Gastrocnemius medialis (tissue), 4 donors: ENCODE data around the gene SPRR2F.

ENCODE experiments used
- POLR2A ChIP-seq, 2 donors: fragments of 450-650 bp; IDR thresholded peaks; one replicate each; pipeline ENCODE4 v1.6.1; 2017; ENCODE audit warnings: antibody characterized with exemption in 2 of 2, mild to moderate bottlenecking in 2 of 2, moderate library complexity in 2 of 2
- TF ChIP-seq, protein P1 (sequence below), 5 experiments: fragments of 450-650 bp in 3 of 5; fragments of 200-600 bp in 2 of 5; sonication (generic) in 2 of 5; IDR thresholded peaks in 4 of 5; conservative IDR thresholded peaks in 1 of 5; 1 replicate in 4 of 5; 2 replicates in 1 of 5; pipeline ENCODE4 v1.5.1; 2016 to 2019; ENCODE audit warnings: antibody characterized with exemption in 5 of 5, mild to moderate bottlenecking in 3 of 5, moderate library complexity in 3 of 5

- TF ChIP-seq, protein P1, sequence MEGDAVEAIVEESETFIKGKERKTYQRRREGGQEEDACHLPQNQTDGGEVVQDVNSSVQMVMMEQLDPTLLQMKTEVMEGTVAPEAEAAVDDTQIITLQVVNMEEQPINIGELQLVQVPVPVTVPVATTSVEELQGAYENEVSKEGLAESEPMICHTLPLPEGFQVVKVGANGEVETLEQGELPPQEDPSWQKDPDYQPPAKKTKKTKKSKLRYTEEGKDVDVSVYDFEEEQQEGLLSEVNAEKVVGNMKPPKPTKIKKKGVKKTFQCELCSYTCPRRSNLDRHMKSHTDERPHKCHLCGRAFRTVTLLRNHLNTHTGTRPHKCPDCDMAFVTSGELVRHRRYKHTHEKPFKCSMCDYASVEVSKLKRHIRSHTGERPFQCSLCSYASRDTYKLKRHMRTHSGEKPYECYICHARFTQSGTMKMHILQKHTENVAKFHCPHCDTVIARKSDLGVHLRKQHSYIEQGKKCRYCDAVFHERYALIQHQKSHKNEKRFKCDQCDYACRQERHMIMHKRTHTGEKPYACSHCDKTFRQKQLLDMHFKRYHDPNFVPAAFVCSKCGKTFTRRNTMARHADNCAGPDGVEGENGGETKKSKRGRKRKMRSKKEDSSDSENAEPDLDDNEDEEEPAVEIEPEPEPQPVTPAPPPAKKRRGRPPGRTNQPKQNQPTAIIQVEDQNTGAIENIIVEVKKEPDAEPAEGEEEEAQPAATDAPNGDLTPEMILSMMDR (IDR thresholded peaks at IDR 0.05 in 4 of 5, conservative IDR thresholded peaks at IDR 0.05 in 1 of 5), result no peak
- TF ChIP-seq POLR2A (IDR thresholded peaks at IDR 0.05), result no peak
Measured at GRCh38 chr1:153100245-153100644, 13.1 kb downstream of the SPRR2F start.
